AG04450 (cell line): ENCODE measurements around the gene PRPH. TPM values are rescaled to one million over a fixed set of nuclear protein-coding genes. Genes with fewer than 3 reads are reported as not detected.

ENCODE experiments used
- polyA plus RNA-seq: library from polyadenylated mRNA; depleted of rRNA; stranded (reverse); fragments of >200 nt; gene quantifications from 2 replicates; pipeline ENCODE4 v1.2.3, GENCODE V29; 2011; rRNA removed

Gene PRPH
- polyA plus RNA-seq, 1 experiment = not detected

Other genes starting within 250 kb of the PRPH start
- 8.9 and 11.2 TPM in 2 replicates for gene KMT2D, start 234.4 kb upstream of the PRPH start, polyA plus RNA-seq
- gene RHEBL1, start 225.2 kb upstream of the PRPH start, polyA plus RNA-seq = 0.31 and 0.51 TPM in 2 replicates
- not detected in 2 replicates for gene DHH, start 200.3 kb upstream of the PRPH start, polyA plus RNA-seq
- gene LMBR1L, start 184.3 kb upstream of the PRPH start, polyA plus RNA-seq = 34.1 and 37.3 TPM in 2 replicates
- 2,720 and 2,965 TPM in 2 replicates for gene TUBA1B, start 163.8 kb upstream of the PRPH start, polyA plus RNA-seq
- 1,918 and 2,457 TPM in 2 replicates for gene TUBA1A, start 106.1 kb upstream of the PRPH start, polyA plus RNA-seq
- 947 and 1,207 TPM in 2 replicates for gene TUBA1C, start 30.1 kb upstream of the PRPH start, polyA plus RNA-seq
- 7.6 and 10.3 TPM in 2 replicates for gene TROAP, start 28.1 kb downstream of the PRPH start, polyA plus RNA-seq
- gene C1QL4, start 42.0 kb downstream of the PRPH start, polyA plus RNA-seq = 0.06 TPM in 1 of 2 replicates, not detected in the other
- 11.3 and 12.2 TPM in 2 replicates for gene DNAJC22, start 51.7 kb downstream of the PRPH start, polyA plus RNA-seq
- gene SPATS2, start 72.3 kb downstream of the PRPH start, polyA plus RNA-seq = 78.2 and 100 TPM in 2 replicates
- gene KCNH3, start 243.9 kb downstream of the PRPH start, polyA plus RNA-seq = 0.01 and 0.11 TPM in 2 replicates